GM11168 (cell line): Measurements from ENCODE around the gene ETV7.

Source experiments
- in situ Hi-C: fragments of 300-500 bp; cut with MboI; formaldehyde crosslinking; loops from one replicate; pipeline ENCODE4 v1.12.0; 2022; ENCODE audit warnings: low sequenced_read_pairs; ENCODE audit not compliant: unreplicated experiment

Gene ETV7

GRCh38 chr6:36386495-36387439 lies 702 bp downstream of the ETV7 start:
- in situ Hi-C loops, result no loop called here

- in situ Hi-C loops, result loop anchor here (5.0 kb wide), 1 partner anchor 33 kb away; no protein-coding TSS in a partner anchor
Observed at GRCh38 chr6:36384095-36384494, 3.4 kb downstream of the ETV7 start.

GRCh38 chr6:36383606-36384005 lies 3.9 kb downstream of the ETV7 start:
- in situ Hi-C loops, result loop anchor here (5.0 kb wide), 1 partner anchor 34 kb away; no protein-coding TSS in a partner anchor

GRCh38 chr6:36382976-36383375 lies 4.5 kb downstream of the ETV7 start:
- in situ Hi-C loops, result loop anchor here (5.0 kb wide), 1 partner anchor 34 kb away; no protein-coding TSS in a partner anchor

- in situ Hi-C loops, result loop anchor here (5.0 kb wide), 1 partner anchor 36 kb away; no protein-coding TSS in a partner anchor
Observed at GRCh38 chr6:36381502-36382389, 5.7 kb downstream of the ETV7 start.

GRCh38 chr6:36380166-36380565 lies 7.3 kb downstream of the ETV7 start:
- in situ Hi-C loops, result loop anchor here (5.0 kb wide), 1 partner anchor 37 kb away; no protein-coding TSS in a partner anchor

- in situ Hi-C loops, result no loop called here
Observed at GRCh38 chr6:36378936-36379335, 8.5 kb downstream of the ETV7 start.

GRCh38 chr6:36378243-36378920 lies 9.1 kb downstream of the ETV7 start:
- in situ Hi-C loops, result no loop called here

GRCh38 chr6:36377594-36377993 lies 9.9 kb downstream of the ETV7 start:
- in situ Hi-C loops, result no loop called here

GRCh38 chr6:36376742-36377141 lies 10.7 kb downstream of the ETV7 start:
- in situ Hi-C loops, result no loop called here

GRCh38 chr6:36376183-36376582 lies 11.3 kb downstream of the ETV7 start:
- in situ Hi-C loops, result no loop called here

- in situ Hi-C loops, result no loop called here
Observed at GRCh38 chr6:36375644-36376155, 11.8 kb downstream of the ETV7 start.

GRCh38 chr6:36374972-36375371 lies 12.5 kb downstream of the ETV7 start:
- in situ Hi-C loops, result no loop called here

- in situ Hi-C loops, result no loop called here
Observed at GRCh38 chr6:36374194-36374593, 13.3 kb downstream of the ETV7 start.

- in situ Hi-C loops, result no loop called here
Observed at GRCh38 chr6:36373368-36374019, 14.0 kb downstream of the ETV7 start.

- in situ Hi-C loops, result no loop called here
Observed at GRCh38 chr6:36372088-36372487, 15.4 kb downstream of the ETV7 start.

- in situ Hi-C loops, result no loop called here
Observed at GRCh38 chr6:36371211-36371610, 16.3 kb downstream of the ETV7 start.

- in situ Hi-C loops, result no loop called here
Observed at GRCh38 chr6:36370638-36371037, 16.8 kb downstream of the ETV7 start.
